GM12801 (cell line): ENCODE measurements around the gene GJB5.

Experiments used
- CTCF ChIP-seq: IDR thresholded peaks from one replicate; pipeline ENCODE4 v1.5.1; 2011; ENCODE audit warnings: control low read depth; ENCODE audit not compliant: insufficient read length; ENCODE audit errors: extremely low read depth

GJB5 gene

GRCh38 chr1:34713443-34713842 is 41.4 kb upstream of the GJB5 start:
- no peak for TF ChIP-seq CTCF

- no peak for TF ChIP-seq CTCF
Measured at GRCh38 chr1:34714386-34714785, 40.5 kb upstream of the GJB5 start.

GRCh38 chr1:34715139-34715538 is 39.7 kb upstream of the GJB5 start:
- TF ChIP-seq CTCF = no peak

GRCh38 chr1:34721241-34721640 is 33.6 kb upstream of the GJB5 start:
- no peak for TF ChIP-seq CTCF

- TF ChIP-seq CTCF = no peak
Measured at GRCh38 chr1:34721646-34722355, 33.0 kb upstream of the GJB5 start.

- no peak for TF ChIP-seq CTCF
Measured at GRCh38 chr1:34726861-34727260, 28.0 kb upstream of the GJB5 start.

- no peak for TF ChIP-seq CTCF
Measured at GRCh38 chr1:34730485-34730884, 24.4 kb upstream of the GJB5 start.

- no peak for TF ChIP-seq CTCF
Measured at GRCh38 chr1:34736692-34737091, 18.2 kb upstream of the GJB5 start.
